Measurements from ENCODE around the gene UBE2Q2.

DNA sequence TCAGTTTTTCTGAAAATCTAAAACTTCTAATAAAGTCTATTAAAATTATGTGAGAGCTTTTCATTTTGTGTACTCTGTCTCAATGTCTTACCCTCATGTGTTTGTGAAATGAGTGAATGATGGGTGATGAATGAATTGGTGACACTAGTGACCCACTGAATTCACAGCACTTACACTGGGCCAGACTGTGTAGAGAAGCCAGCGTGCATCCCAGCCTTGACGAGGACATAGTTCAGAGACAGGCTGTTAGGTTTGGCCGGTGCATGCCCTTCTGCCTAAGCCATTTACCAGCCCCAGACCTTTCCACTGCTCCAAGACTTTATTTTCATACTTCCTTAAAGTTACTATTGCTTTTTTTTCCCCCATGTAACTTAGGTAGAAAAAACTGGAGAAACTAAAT is 99.2 kb downstream of the UBE2Q2 start:
- TF ChIP-seq POLR2AphosphoS5 (IDR thresholded peaks at IDR 0.05; ENCODE audit: borderline replicate concordance, low read depth, low read length) (no peak), EZH2 (IDR thresholded peaks at IDR 0.05) (no peak), FOXP2 (optimal IDR thresholded peaks at IDR 0.05; ENCODE audit: control extremely low read depth, extremely low read length, insufficient read depth) (no peak)

All from SK-N-MC (cell line).